Keratinocyte (primary cell): ENCODE data around the gene CDRT15L2. TPM values are rescaled to one million over a fixed set of nuclear protein-coding genes. Genes with fewer than 3 reads are reported as not detected.
"Not testable (repeated sequence)": the region's sequence is repeated elsewhere in the genome, so short reads cannot be mapped to it uniquely, and the experiment has no call there.

Experiments
- DNase-seq: peaks from one replicate; pipeline ENCODE4 v3.0.0-alpha.2; 2011; ENCODE audit warnings: low read depth, missing footprints, low spot score
- FAIRE-seq: peaks from 2 replicates; lab custom pipeline; 2011; peaks lifted over from hg19 to GRCh38; lab: Jason Lieb, UNC
- H2AFZ ChIP-seq: 2 replicates; pipeline ENCODE4 v1.6.0; 2012; ENCODE audit warnings: low read length, control low read depth, inconsistent platforms; ENCODE audit not compliant: control insufficient read depth
- H3K27ac ChIP-seq: 2 replicates; pipeline ENCODE4 v1.5.1; 2011; ENCODE audit warnings: low read length; ENCODE audit not compliant: control insufficient read depth, insufficient read depth
- H3K27me3 ChIP-seq: 3 replicates; pipeline ENCODE4 v1.6.0; 2011; ENCODE audit warnings: low read length; ENCODE audit not compliant: control insufficient read depth, insufficient read depth; ENCODE audit errors: extremely low read depth
- H3K36me3 ChIP-seq, 2 experiments: 2 replicates in 1 of 2; 3 replicates in 1 of 2; pipeline ENCODE4 v1.5.1; 2011; ENCODE audit warnings: low read length in 2 of 2, mild to moderate bottlenecking in 1 of 2; ENCODE audit not compliant: control insufficient read depth in 2 of 2, insufficient read depth in 2 of 2; ENCODE audit errors: extremely low read depth in 1 of 2
- H3K4me1 ChIP-seq: 3 replicates; pipeline ENCODE4 v1.5.1; 2011; ENCODE audit warnings: low read length; ENCODE audit not compliant: control insufficient read depth, insufficient read depth; ENCODE audit errors: extremely low read depth
- H3K4me2 ChIP-seq: 3 replicates; pipeline ENCODE4 v1.6.0; 2011; ENCODE audit warnings: low read depth, low read length; ENCODE audit not compliant: control insufficient read depth, insufficient read depth; ENCODE audit errors: extremely low read depth
- H3K4me3 ChIP-seq, 3 experiments: fragments of 200-600 bp in 1 of 3; sonication (generic) in 1 of 3; 2 replicates in 2 of 3; 3 replicates in 1 of 3; pipeline ENCODE4 v1.5.1; 2011 to 2016; ENCODE audit warnings: low read length in 3 of 3, mild to moderate bottlenecking in 3 of 3, control low read depth in 2 of 3, inconsistent platforms in 1 of 3, low read depth in 1 of 3, mixed read lengths in 1 of 3, mixed run types in 1 of 3, moderate library complexity in 1 of 3; ENCODE audit not compliant: control insufficient read depth in 2 of 3, insufficient read depth in 2 of 3; ENCODE audit errors: extremely low read depth in 1 of 3
- H3K79me2 ChIP-seq: 2 replicates; pipeline ENCODE4 v1.6.0; 2012; ENCODE audit warnings: low read length; ENCODE audit not compliant: control insufficient read depth, insufficient read depth
- H3K9ac ChIP-seq: 3 replicates; pipeline ENCODE4 v1.6.0; 2011; ENCODE audit warnings: low read length; ENCODE audit not compliant: control insufficient read depth, insufficient read depth; ENCODE audit errors: extremely low read depth
- H3K9me1 ChIP-seq: 3 replicates; pipeline ENCODE4 v1.6.0; 2011; ENCODE audit warnings: low read length; ENCODE audit not compliant: control insufficient read depth, insufficient read depth; ENCODE audit errors: extremely low read depth
- H3K9me3 ChIP-seq: 2 replicates; pipeline ENCODE4 v1.5.1; 2012; ENCODE audit warnings: low read depth, low read length; ENCODE audit not compliant: control insufficient read depth
- H4K20me1 ChIP-seq: 3 replicates; pipeline ENCODE4 v1.6.0; 2011; ENCODE audit warnings: low read length; ENCODE audit not compliant: control insufficient read depth, insufficient read depth; ENCODE audit errors: extremely low read depth
- EZH2 ChIP-seq: IDR thresholded peaks from one replicate; pipeline ENCODE4 v1.6.1; 2012; ENCODE audit warnings: inconsistent platforms, mild to moderate bottlenecking, low read length, moderate library complexity
- dilution Hi-C: fragments of 300-500 bp; cut with MboI; formaldehyde crosslinking; loops from one replicate; pipeline ENCODE4 v1.7.0; 2020; ENCODE audit warnings: low sequenced_read_pairs; ENCODE audit not compliant: extremely low pct_ligation_motif_present
- polyA plus RNA-seq, 5 experiments: library from polyadenylated mRNA; depleted of rRNA in 3 of 5; stranded (reverse) in 3 of 5; stranded (forward) in 1 of 5; unstranded in 1 of 5; fragments of >200 nt; gene quantifications; 1 replicate in 1 of 5; 2 replicates in 3 of 5; 3 replicates in 1 of 5; pipeline versions ENCODE4 v1.2.1 to v1.2.3, GENCODE V29; 2011 to 2012; ENCODE audit warnings: missing spikeins in 2 of 5, low read depth in 1 of 5, low replicate concordance in 1 of 5
- TF ChIP-seq, protein P1 (sequence below), 3 experiments: IDR thresholded peaks in 1 of 3; conservative IDR thresholded peaks in 1 of 3; optimal IDR thresholded peaks in 1 of 3; 2 replicates in 2 of 3; 3 replicates in 1 of 3; pipeline versions ENCODE3 to v1.5.1; 2011; ENCODE audit warnings: low read length in 3 of 3, mild to moderate bottlenecking in 3 of 3, moderate library complexity in 2 of 3, control low read depth in 1 of 3, inconsistent platforms in 1 of 3; ENCODE audit not compliant: insufficient read depth in 2 of 3; ENCODE audit errors: extremely low read depth in 1 of 3

CDRT15L2 gene
- polyA plus RNA-seq, 1 donor (not counting 4 experiments of a cell fraction or from before 2014, with no cell fraction given), result not detected

DNA sequence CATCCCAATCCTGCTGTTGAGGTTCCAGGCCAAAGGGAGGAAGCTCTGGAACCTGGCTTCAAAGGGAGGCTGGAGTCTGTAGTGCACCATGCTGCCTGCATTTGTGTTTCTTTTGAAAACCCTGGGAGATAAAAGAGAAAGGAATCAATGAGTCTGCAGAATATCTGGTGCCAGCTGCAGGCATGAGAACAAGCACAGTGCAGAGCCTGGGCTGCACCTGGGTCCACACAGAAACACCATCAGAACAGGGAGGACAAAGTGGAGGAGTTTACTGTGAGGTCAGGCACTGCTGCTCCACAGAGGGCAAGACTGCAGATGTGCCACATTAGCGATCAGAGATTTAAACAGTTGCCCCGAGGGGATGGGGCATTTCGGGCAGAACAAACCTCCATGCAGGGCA lies 30.0 kb downstream of the CDRT15L2 start:
- H4K20me1 ChIP-seq, H3K79me2 ChIP-seq, dilution Hi-C loops, DNase-seq, H3K4me3 ChIP-seq, H3K4me1 ChIP-seq, H3K9me3 ChIP-seq, H2AFZ ChIP-seq, H3K27ac ChIP-seq, H3K36me3 ChIP-seq, H3K27me3 ChIP-seq, H3K4me2 ChIP-seq, H3K9ac ChIP-seq, H3K9me1 ChIP-seq: not testable (repeated sequence)
- FAIRE-seq, result peak; percentile 17

DNA sequence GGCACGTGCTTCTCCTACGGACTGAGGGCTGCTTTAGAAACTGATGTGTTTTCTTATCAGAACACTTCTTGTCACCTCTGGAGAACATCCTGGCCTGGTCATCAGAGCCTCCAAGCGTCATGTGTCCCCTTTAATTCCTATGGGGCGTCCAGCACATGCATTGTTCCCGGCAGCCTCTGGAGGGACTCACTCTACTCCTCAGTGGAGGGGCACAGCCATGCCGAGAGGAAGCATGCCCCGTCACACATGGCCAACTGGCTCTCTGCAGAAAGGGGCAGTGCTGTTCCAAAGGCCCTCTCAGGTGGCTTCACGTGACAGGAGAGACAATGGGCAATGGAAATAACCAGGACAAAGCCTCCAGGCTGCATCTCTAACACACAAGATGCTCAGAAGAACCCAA lies 31.8 kb downstream of the CDRT15L2 start:
- Histone ChIP-seq H3K4me1 (no peaks in the 10 kb centered on the region), H4K20me1 (no peaks in the 10 kb centered on the region), H3K9ac (no peak overlapping the region), H3K4me2 (no peak overlapping the region), H3K79me2 (no peaks in the 10 kb centered on the region), H2AFZ (no peak overlapping the region), H3K9me1 (no peaks in the 10 kb centered on the region), H3K36me3 (no peaks in the 10 kb centered on the region), H3K27ac (no peak overlapping the region), H3K27me3 (no peaks in the 10 kb centered on the region), H3K4me3 (no peak overlapping the region), H3K9me3 (no peaks in the 10 kb centered on the region)
- no peak for FAIRE-seq
- TF ChIP-seq, protein P1, sequence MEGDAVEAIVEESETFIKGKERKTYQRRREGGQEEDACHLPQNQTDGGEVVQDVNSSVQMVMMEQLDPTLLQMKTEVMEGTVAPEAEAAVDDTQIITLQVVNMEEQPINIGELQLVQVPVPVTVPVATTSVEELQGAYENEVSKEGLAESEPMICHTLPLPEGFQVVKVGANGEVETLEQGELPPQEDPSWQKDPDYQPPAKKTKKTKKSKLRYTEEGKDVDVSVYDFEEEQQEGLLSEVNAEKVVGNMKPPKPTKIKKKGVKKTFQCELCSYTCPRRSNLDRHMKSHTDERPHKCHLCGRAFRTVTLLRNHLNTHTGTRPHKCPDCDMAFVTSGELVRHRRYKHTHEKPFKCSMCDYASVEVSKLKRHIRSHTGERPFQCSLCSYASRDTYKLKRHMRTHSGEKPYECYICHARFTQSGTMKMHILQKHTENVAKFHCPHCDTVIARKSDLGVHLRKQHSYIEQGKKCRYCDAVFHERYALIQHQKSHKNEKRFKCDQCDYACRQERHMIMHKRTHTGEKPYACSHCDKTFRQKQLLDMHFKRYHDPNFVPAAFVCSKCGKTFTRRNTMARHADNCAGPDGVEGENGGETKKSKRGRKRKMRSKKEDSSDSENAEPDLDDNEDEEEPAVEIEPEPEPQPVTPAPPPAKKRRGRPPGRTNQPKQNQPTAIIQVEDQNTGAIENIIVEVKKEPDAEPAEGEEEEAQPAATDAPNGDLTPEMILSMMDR (optimal IDR thresholded peaks at IDR 0.05 in 1 of 3, IDR thresholded peaks at IDR 0.05 in 1 of 3, conservative IDR thresholded peaks at IDR 0.05 in 1 of 3; ENCODE audit: extremely low read depth in 1 of 3, insufficient read depth in 2 of 3, low read length in 3 of 3), result no peak
- no peak for TF ChIP-seq EZH2
- dilution Hi-C loops, result no loop called here
- no peak for DNase-seq

DNA sequence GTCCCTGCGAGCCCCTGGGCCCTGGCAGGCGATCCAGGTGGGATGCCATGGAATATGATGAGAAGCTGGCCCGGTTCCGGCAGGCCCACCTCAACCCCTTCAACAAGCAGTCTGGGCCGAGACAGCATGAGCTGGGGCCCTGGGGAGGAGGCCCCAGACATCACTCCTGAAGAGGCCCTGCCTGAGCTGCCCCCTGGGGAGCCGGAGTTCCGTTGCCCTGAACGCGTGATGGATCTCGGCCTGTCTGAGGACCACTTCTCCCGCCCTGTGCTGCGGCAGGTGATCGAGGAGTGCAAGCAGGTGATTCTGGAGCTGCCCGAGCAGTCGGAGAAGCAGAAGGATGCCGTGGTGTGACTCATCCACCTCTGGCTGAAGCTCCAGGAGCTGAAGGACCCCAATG lies 33.1 kb downstream of the CDRT15L2 start:
- no peak overlapping the region for H3K27ac ChIP-seq
- FAIRE-seq, result no peak
- dilution Hi-C loops, result no loop called here
- no peak overlapping the region for H2AFZ ChIP-seq
- DNase-seq, result no peak
- no peaks in the 10 kb centered on the region for H3K36me3 ChIP-seq
- H3K27me3 ChIP-seq, result no peaks in the 10 kb centered on the region
- no peak overlapping the region for H3K4me2 ChIP-seq
- no peaks in the 10 kb centered on the region for H3K9me1 ChIP-seq
- H3K9ac ChIP-seq, result no peak overlapping the region
- no peaks in the 10 kb centered on the region for H3K9me3 ChIP-seq
- H3K4me1 ChIP-seq, result no peaks in the 10 kb centered on the region
- TF ChIP-seq, protein P1 (optimal IDR thresholded peaks at IDR 0.05 in 1 of 3, IDR thresholded peaks at IDR 0.05 in 1 of 3, conservative IDR thresholded peaks at IDR 0.05 in 1 of 3; ENCODE audit: extremely low read depth in 1 of 3, insufficient read depth in 2 of 3, low read length in 3 of 3), result no peak
- no peak for TF ChIP-seq EZH2
- H4K20me1 ChIP-seq, result no peaks in the 10 kb centered on the region
- H3K79me2 ChIP-seq, result no peaks in the 10 kb centered on the region
- H3K4me3 ChIP-seq, result no peak overlapping the region
